Psoas muscle (tissue), 8 donors: ENCODE results near the gene TNIK. TPM values are rescaled to one million over a fixed set of nuclear protein-coding genes. Genes with fewer than 3 reads are reported as not detected.

Experiments used
- ATAC-seq, 4 donors: fragments of 200-7000 bp; cut with Tn5 transposase; one replicate each; pipeline ENCODE4 v1.9.1; 2020; ENCODE audit warnings: moderate library complexity in 3 of 4, mild to moderate bottlenecking in 2 of 4
- DNase-seq, 2 donors: peaks; one replicate each; pipeline ENCODE4 v3.0.0-alpha.2; 2020
- H3K27ac ChIP-seq: fragments of 200-600 bp; one replicate; pipeline ENCODE4 v1.8.0; 2022
- H3K27me3 ChIP-seq, 3 donors: fragments of 200-600 bp in 1 of 3; one replicate each; pipeline versions ENCODE4 v1.6.1 to v1.8.0; 2013 to 2022; ENCODE audit warnings: low read length in 2 of 3, mild to moderate bottlenecking in 2 of 3, moderate library complexity in 1 of 3; ENCODE audit not compliant: insufficient read depth in 3 of 3
- H3K36me3 ChIP-seq, 2 donors: fragments of 200-600 bp in 1 of 2; one replicate each; pipeline versions ENCODE4 v1.6.1 to v1.8.0; 2013 to 2022; ENCODE audit warnings: low read depth in 1 of 2, mild to moderate bottlenecking in 1 of 2, moderate library complexity in 1 of 2; ENCODE audit not compliant: insufficient read depth in 1 of 2
- H3K4me1 ChIP-seq: fragments of 200-600 bp; one replicate; pipeline ENCODE4 v1.8.0; 2022
- H3K4me3 ChIP-seq: fragments of 200-600 bp; one replicate; pipeline ENCODE4 v1.8.0; 2022; ENCODE audit warnings: mild to moderate bottlenecking
- H3K9me3 ChIP-seq: fragments of 200-600 bp; one replicate; pipeline ENCODE4 v1.8.0; 2022
- WGBS, 3 donors: extraction: QIAGEN DNeasy Blood & Tissue Kit; methylation state at CpG; one replicate each; pipeline versions ENCODE4 v1.1.6 to v1.1.7; 2013; 5-methylcytosine and 5-hydroxymethylcytosine counted together
- intact Hi-C, 2 donors: fragments of 100-400 bp; cut with DNase I; formaldehyde crosslinking; loops; one replicate each; pipeline versions ENCODE4 v1.11.0 to v1.14.2; 2022
- polyA plus RNA-seq, 3 donors: library from polyadenylated mRNA; stranded (reverse); fragments of 200-250 nt; gene quantifications; one replicate each; pipeline ENCODE4 v1.2.3, GENCODE V29; 2013
- total RNA-seq, 4 donors: library from RNA; stranded (reverse); fragmentation: NEBNext Ultra II Directional in 2 of 4; extraction: Animal tissue kit (Norgen Biotek cat#: 25700) in 2 of 4; gene quantifications; one replicate each; pipeline versions ENCODE4 v1.2.1 to v1.2.4, GENCODE V29; 2021 to 2023
- TF ChIP-seq, protein P1 (sequence below): fragments of 200-600 bp; IDR thresholded peaks from one replicate; pipeline ENCODE4 v1.8.0; 2022; ENCODE audit warnings: antibody characterized with exemption
- donor health status: healthy with polysubstance abuse.
- donor health status: DM: no; HTN: no; CAD: no; lungs with moderate emphysema.
- donor health status: Bipolar disorder and iron deficiency.
- donor health status: healthy.
- donor health status: DM: yes; HTN: yes; CAD: no.
- donor health status: DM: no; HTN: no; CAD: no.
- donor health status: DM: no; HTN: no; CAD: no.
- donor health status: DM: yes; HTN: yes; CAD: no.

The TNIK gene
- total and polyA plus RNA-seq, 7 donors = 9.9 to 32.4 (median 12.5) TPM

DNA sequence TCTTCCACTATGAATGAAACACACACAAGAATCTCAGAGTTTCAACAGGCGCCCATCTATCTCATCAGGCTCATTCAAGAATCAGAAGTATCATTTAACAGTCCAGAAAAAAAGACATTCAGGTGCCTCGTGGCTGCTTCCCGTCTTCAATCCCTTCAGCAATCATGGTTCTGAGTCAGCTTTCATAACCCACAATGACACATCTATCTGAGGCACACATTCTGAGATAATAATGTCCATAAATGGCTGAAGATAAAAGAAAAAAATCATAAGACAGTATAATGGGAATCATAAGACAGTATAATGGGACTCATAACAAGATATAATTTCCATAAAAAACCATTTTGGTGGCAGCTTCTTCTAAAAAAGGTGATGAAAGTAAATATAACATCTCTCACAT is 52.4 kb downstream of the TNIK start:
- WGBS, 3 donors = 52 to 67% (median 55%) methylated on average over 3 of the region's 3 CpGs
- DNase-seq (no peak), ATAC-seq (peak; percentile 63 to 81 (median 72))
- peak overlapping the region; percentile 63 for H3K27ac ChIP-seq
- H3K36me3 ChIP-seq = no peaks in the 10 kb centered on the region
- no peaks in the 10 kb centered on the region for H3K27me3 ChIP-seq
- H3K4me1 ChIP-seq = peaks cover 25% of the 10 kb centered on the region
- H3K9me3 ChIP-seq = no peaks in the 10 kb centered on the region
- intact Hi-C loops = no loop called here
- TF ChIP-seq, protein P1, sequence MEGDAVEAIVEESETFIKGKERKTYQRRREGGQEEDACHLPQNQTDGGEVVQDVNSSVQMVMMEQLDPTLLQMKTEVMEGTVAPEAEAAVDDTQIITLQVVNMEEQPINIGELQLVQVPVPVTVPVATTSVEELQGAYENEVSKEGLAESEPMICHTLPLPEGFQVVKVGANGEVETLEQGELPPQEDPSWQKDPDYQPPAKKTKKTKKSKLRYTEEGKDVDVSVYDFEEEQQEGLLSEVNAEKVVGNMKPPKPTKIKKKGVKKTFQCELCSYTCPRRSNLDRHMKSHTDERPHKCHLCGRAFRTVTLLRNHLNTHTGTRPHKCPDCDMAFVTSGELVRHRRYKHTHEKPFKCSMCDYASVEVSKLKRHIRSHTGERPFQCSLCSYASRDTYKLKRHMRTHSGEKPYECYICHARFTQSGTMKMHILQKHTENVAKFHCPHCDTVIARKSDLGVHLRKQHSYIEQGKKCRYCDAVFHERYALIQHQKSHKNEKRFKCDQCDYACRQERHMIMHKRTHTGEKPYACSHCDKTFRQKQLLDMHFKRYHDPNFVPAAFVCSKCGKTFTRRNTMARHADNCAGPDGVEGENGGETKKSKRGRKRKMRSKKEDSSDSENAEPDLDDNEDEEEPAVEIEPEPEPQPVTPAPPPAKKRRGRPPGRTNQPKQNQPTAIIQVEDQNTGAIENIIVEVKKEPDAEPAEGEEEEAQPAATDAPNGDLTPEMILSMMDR = no peak
- H3K4me3 ChIP-seq = no peak overlapping the region

DNA sequence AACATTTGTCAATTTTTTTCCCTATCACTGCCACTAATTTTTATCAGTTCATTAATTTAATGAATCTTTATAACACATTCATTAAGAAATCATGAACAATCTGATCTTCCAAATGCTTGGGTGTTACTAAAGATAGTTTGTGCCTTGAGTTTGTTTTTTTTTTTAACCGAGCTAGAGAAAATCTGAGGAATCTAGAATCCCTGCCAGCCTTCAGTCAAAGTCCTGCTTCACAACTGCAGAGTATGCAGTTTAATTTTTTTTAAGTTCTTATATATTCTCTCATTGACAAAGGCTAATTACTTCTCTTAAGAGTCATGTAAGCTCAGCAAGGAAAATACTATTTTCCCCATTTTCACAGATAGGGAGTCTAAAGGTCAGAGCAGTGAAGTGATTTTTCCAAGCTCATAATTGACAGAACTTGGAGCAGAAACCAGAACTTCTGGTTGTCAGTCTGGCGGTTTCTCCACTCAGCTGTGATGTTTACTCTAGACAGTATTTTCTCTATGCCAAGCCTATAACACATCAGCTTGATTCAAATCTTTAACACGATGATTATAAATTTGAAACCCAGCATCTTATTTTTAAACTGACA is 55.7 kb downstream of the TNIK start:
- TF ChIP-seq, protein P1 = no peak
- Histone ChIP-seq H3K9me3 (no peaks in the 10 kb centered on the region), H3K4me1 (peaks cover 31% of the 10 kb centered on the region), H3K4me3 (no peak overlapping the region), H3K36me3 (no peaks in the 10 kb centered on the region), H3K27ac (peak overlapping the region; percentile 13), H3K27me3 (no peaks in the 10 kb centered on the region)
- intact Hi-C loops = no loop called here
- DNase-seq = no peak
- ATAC-seq = no peak
- 12 to 19% (median 17%) methylated on average over 3 of the region's 3 CpGs for WGBS, 3 donors

GRCh38 chr3:171402281-171402680 is 57.9 kb downstream of the TNIK start:
- TF ChIP-seq, protein P1 = no peak
- 68 to 78% (median 69%) methylated on average over 3 of the region's 3 CpGs for WGBS, 3 donors
- no peak for DNase-seq
- no peaks in the 10 kb centered on the region for H3K27me3 ChIP-seq
- no peak overlapping the region for H3K4me3 ChIP-seq
- peaks cover 36% of the 10 kb centered on the region for H3K4me1 ChIP-seq
- intact Hi-C loops = no loop called here
- no peak for ATAC-seq
- no peak overlapping the region for H3K27ac ChIP-seq
- no peaks in the 10 kb centered on the region for H3K9me3 ChIP-seq
- H3K36me3 ChIP-seq = no peaks in the 10 kb centered on the region

GRCh38 chr3:171401432-171401831 is 58.8 kb downstream of the TNIK start:
- Histone ChIP-seq H3K9me3 (no peaks in the 10 kb centered on the region), H3K36me3 (no peaks in the 10 kb centered on the region), H3K4me3 (no peak overlapping the region), H3K4me1 (peaks cover 44% of the 10 kb centered on the region), H3K27me3 (no peaks in the 10 kb centered on the region), H3K27ac (no peak overlapping the region)
- no peak for ATAC-seq
- intact Hi-C loops = no loop called here
- no peak for DNase-seq
- TF ChIP-seq, protein P1 = no peak
- 5 to 28% (median 11%) methylated on average over 1 of the region's 1 CpG for WGBS, 3 donors

- WGBS, 3 donors = 25 to 35% (median 28%) methylated on average over 2 of the region's 2 CpGs
- TF ChIP-seq, protein P1 = no peak
- Histone ChIP-seq H3K27ac (peak overlapping the region; percentile 30), H3K36me3 (no peaks in the 10 kb centered on the region), H3K9me3 (no peaks in the 10 kb centered on the region), H3K4me1 (peaks cover 45% of the 10 kb centered on the region), H3K4me3 (no peak overlapping the region), H3K27me3 (no peaks in the 10 kb centered on the region)
- DNase-seq (no peak), ATAC-seq (peak; percentile 75 to 88 (median 85))
- intact Hi-C loops = no loop called here
These were observed 60.4 kb downstream of the TNIK start for GRCh38 chr3:171399842-171400241.
